Vagina (tissue), 2 donors: ENCODE results near the gene ACTA1.

Source experiments
- POLR2AphosphoS5 ChIP-seq, 2 donors: sonication (generic); formaldehyde crosslinking; IDR thresholded peaks; one replicate each; pipeline ENCODE4 v1.9.0; 2017; ENCODE audit warnings: antibody characterized with exemption in 2 of 2, mild to moderate bottlenecking in 2 of 2, low read depth in 1 of 2; ENCODE audit not compliant: insufficient read depth in 1 of 2
- TF ChIP-seq, protein P1 (sequence below), 3 experiments: fragments of 450-650 bp in 2 of 3; fragments of 200-600 bp in 1 of 3; sonication (generic) in 1 of 3; IDR thresholded peaks; one replicate each; pipeline ENCODE4 v1.5.1; 2017 to 2019; ENCODE audit warnings: antibody characterized with exemption in 3 of 3, mild to moderate bottlenecking in 2 of 3, moderate library complexity in 2 of 3

DNA sequence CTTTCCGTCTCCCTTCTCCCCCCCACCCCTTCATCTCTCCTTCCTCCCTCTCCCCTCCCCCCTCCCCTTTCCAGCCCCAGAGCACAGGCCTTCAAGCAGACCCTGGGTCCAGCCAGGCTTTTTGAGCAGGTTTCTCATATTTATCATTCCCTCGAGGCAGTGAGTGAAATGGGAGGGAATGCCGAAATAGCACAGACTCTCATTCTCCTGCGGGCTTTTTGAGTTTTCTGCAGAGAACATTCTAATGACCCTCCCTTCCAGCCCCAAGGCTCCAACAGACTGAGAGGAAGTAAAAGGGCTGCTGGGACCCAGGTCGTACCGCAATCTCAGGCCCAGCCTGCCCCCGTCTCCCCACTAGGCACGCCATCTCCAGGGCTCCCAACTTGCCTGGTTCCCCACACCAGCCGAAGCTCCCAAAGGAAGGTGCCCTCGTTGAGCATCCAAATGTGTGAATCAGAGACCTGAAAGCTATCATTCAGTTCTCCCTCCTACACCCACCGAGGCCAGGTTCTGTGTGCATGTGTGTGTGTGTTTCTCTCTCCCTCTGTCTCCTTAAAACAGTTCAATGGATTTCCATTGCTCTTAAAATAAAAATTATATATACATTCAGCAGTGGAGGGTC is 22.3 kb downstream of the ACTA1 start:
- TF ChIP-seq, protein P1, sequence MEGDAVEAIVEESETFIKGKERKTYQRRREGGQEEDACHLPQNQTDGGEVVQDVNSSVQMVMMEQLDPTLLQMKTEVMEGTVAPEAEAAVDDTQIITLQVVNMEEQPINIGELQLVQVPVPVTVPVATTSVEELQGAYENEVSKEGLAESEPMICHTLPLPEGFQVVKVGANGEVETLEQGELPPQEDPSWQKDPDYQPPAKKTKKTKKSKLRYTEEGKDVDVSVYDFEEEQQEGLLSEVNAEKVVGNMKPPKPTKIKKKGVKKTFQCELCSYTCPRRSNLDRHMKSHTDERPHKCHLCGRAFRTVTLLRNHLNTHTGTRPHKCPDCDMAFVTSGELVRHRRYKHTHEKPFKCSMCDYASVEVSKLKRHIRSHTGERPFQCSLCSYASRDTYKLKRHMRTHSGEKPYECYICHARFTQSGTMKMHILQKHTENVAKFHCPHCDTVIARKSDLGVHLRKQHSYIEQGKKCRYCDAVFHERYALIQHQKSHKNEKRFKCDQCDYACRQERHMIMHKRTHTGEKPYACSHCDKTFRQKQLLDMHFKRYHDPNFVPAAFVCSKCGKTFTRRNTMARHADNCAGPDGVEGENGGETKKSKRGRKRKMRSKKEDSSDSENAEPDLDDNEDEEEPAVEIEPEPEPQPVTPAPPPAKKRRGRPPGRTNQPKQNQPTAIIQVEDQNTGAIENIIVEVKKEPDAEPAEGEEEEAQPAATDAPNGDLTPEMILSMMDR (IDR thresholded peaks at IDR 0.05): no peak
- no peak for TF ChIP-seq POLR2AphosphoS5 (IDR thresholded peaks at IDR 0.05; ENCODE audit: insufficient read depth in 1 of 2, low read depth in 1 of 2)
